ENCODE measurements around the gene CDK5R2.

DNA sequence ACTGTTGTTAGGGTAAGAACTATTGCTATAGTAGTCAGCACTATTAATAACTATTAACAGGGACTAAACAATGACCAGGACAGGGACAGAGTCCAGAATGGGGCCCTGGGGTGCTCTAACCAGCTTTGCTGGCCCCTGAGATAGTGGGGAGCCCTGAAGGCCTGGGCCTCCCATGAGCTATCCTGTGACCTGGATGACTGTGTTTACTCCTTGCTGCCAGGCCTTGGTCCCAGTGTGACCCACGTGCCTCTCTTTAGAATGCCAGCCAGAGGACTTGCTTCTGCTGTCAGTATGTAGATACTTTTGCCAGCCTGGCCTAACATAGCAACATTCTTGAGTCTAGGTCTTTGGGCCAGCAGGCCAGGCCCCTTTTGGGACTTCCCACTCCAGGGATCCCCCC is 11.4 kb downstream of the CDK5R2 start:
- TF ChIP-seq CTCF (IDR thresholded peaks at IDR 0.05) (no peak), POLR2A (IDR thresholded peaks at IDR 0.05) (no peak)
